ENCODE results near the gene PPFIBP2. TPM values are rescaled to one million over a fixed set of nuclear protein-coding genes. Genes with fewer than 3 reads are reported as not detected.

PPFIBP2 gene
- total RNA-seq, 1 experiment from 2014 or later: 5.7 TPM

- DNase-seq (ENCODE audit: low spot score): no peak
- H3K27ac ChIP-seq (ENCODE audit: low read depth, low read length, poor library complexity, severe bottlenecking): no peak overlapping the region
- H3K9me3 ChIP-seq (ENCODE audit: low read depth, low read length, poor library complexity, severe bottlenecking): no peaks in the 10 kb centered on the region
- ChIA-PET CTCF (interaction anchor here (0.6 kb wide), 1 partner anchor 20 kb away, joined by 4 read pairs; no protein-coding TSS in a partner anchor), POLR2A (ENCODE audit: low non-redundant PET) (no interaction called here)
- TF ChIP-seq CTCF (conservative IDR thresholded peaks at IDR 0.05; ENCODE audit: low read depth, low read length) (no peak), EZH2 (IDR thresholded peaks at IDR 0.05; ENCODE audit: borderline replicate concordance, low read depth, low read length, poor library complexity, severe bottlenecking) (no peak)
- H3K36me3 ChIP-seq (ENCODE audit: insufficient read depth, low read length, poor library complexity, severe bottlenecking): no peaks in the 10 kb centered on the region
- no peaks in the 10 kb centered on the region for H3K4me1 ChIP-seq (ENCODE audit: insufficient read depth, low read length, poor library complexity, severe bottlenecking)
- H3K4me3 ChIP-seq (ENCODE audit: low read depth, low read length, poor library complexity, severe bottlenecking): no peak overlapping the region
- intact Hi-C loops (cut with micrococcal nuclease; ENCODE audit: unreplicated experiment): no loop called here
- BruUV-seq (replicated peaks): no TSS peak
- no peaks in the 10 kb centered on the region for H3K27me3 ChIP-seq (replicated peaks; ENCODE audit: insufficient read depth, low read depth, low read length, poor library complexity)
These were observed 8.3 kb downstream of the PPFIBP2 start for GRCh38 chr11:7522121-7522520.

- intact Hi-C loops (cut with micrococcal nuclease; ENCODE audit: unreplicated experiment): no loop called here
- H3K4me1 ChIP-seq (ENCODE audit: insufficient read depth, low read length, poor library complexity, severe bottlenecking): no peaks in the 10 kb centered on the region
- no peak overlapping the region for H3K4me3 ChIP-seq (ENCODE audit: low read depth, low read length, poor library complexity, severe bottlenecking)
- TF ChIP-seq CTCF (conservative IDR thresholded peaks at IDR 0.05; ENCODE audit: low read depth, low read length): no peak
- TF ChIP-seq EZH2 (IDR thresholded peaks at IDR 0.05; ENCODE audit: borderline replicate concordance, low read depth, low read length, poor library complexity, severe bottlenecking): no peak
- CTCF ChIA-PET: no interaction called here
- BruUV-seq (replicated peaks): no TSS peak
- H3K36me3 ChIP-seq (ENCODE audit: insufficient read depth, low read length, poor library complexity, severe bottlenecking): no peaks in the 10 kb centered on the region
- no peaks in the 10 kb centered on the region for H3K9me3 ChIP-seq (ENCODE audit: low read depth, low read length, poor library complexity, severe bottlenecking)
- POLR2A ChIA-PET (ENCODE audit: low non-redundant PET): no interaction called here
- no peak overlapping the region for H3K27ac ChIP-seq (ENCODE audit: low read depth, low read length, poor library complexity, severe bottlenecking)
- no peak for DNase-seq (ENCODE audit: low spot score)
- H3K27me3 ChIP-seq (replicated peaks; ENCODE audit: insufficient read depth, low read depth, low read length, poor library complexity): no peaks in the 10 kb centered on the region
These were observed 8.7 kb downstream of the PPFIBP2 start for GRCh38 chr11:7522546-7522945.

GRCh38 chr11:7523416-7524210, 9.8 kb downstream of the PPFIBP2 start:
- DNase-seq (ENCODE audit: low spot score): no peak
- intact Hi-C loops (cut with micrococcal nuclease; ENCODE audit: unreplicated experiment): no loop called here
- POLR2A ChIA-PET (ENCODE audit: low non-redundant PET): no interaction called here
- H3K27ac ChIP-seq (ENCODE audit: low read depth, low read length, poor library complexity, severe bottlenecking): no peak overlapping the region
- CTCF ChIA-PET: no interaction called here
- no TSS peak for BruUV-seq (replicated peaks)
- no peaks in the 10 kb centered on the region for H3K9me3 ChIP-seq (ENCODE audit: low read depth, low read length, poor library complexity, severe bottlenecking)
- no peaks in the 10 kb centered on the region for H3K4me1 ChIP-seq (ENCODE audit: insufficient read depth, low read length, poor library complexity, severe bottlenecking)
- no peak overlapping the region for H3K4me3 ChIP-seq (ENCODE audit: low read depth, low read length, poor library complexity, severe bottlenecking)
- H3K27me3 ChIP-seq (replicated peaks; ENCODE audit: insufficient read depth, low read depth, low read length, poor library complexity): no peaks in the 10 kb centered on the region
- TF ChIP-seq CTCF (conservative IDR thresholded peaks at IDR 0.05; ENCODE audit: low read depth, low read length) (no peak), EZH2 (IDR thresholded peaks at IDR 0.05; ENCODE audit: borderline replicate concordance, low read depth, low read length, poor library complexity, severe bottlenecking) (no peak)
- H3K36me3 ChIP-seq (ENCODE audit: insufficient read depth, low read length, poor library complexity, severe bottlenecking): no peaks in the 10 kb centered on the region
